Ramos (cell line): ENCODE results near the gene TSACC.
"Not testable (repeated sequence)": the region's sequence is repeated elsewhere in the genome, so short reads cannot be mapped to it uniquely, and the experiment has no call there.

Experiments
- in situ Hi-C: fragments of 300-500 bp; cut with MboI; formaldehyde crosslinking; loops from one replicate; pipeline ENCODE4 v1.14.3; 2022; ENCODE audit warnings: low sequenced_read_pairs; ENCODE audit not compliant: unreplicated experiment

TSACC gene

DNA sequence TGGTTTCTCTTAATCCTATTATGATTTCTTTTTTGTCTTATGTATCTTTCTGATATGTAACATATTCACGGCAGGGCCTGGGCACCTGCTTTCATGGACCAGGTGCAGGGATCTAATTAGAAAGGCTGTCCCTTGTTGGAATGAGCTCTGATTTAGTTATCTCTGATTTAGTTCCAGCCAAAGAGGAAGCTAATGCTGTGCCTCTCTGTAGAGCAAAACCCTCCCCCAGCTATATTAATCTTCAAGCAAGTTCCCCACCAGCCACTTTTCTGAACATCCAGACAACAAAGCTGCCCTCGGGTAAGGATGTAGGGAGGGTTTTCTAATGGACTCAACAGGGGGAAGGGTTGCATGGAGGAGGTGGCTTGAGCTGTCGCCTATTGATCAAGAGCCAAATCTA is 6.1 kb downstream of the TSACC start:
- in situ Hi-C loops = no loop called here

DNA sequence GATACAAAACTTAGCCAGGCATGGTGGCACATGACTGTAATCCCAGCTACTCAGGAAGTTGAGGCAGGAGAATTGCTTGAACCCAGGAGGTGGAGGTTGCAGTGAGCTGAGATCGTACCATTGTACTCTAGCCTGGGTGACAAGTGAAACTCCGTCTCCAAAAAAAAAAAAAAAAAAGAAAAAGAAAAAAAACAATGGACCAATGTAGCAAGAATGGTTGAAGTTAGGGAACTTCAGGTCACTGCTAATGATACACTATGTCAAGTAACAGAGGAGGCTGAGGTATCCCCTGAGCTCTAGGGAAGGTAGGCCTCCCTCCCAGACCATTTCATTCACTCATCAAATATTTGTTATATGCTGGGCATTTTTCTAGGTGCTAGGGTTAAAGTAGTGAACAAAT is 7.7 kb downstream of the TSACC start:
- in situ Hi-C loops = not testable (repeated sequence)

DNA sequence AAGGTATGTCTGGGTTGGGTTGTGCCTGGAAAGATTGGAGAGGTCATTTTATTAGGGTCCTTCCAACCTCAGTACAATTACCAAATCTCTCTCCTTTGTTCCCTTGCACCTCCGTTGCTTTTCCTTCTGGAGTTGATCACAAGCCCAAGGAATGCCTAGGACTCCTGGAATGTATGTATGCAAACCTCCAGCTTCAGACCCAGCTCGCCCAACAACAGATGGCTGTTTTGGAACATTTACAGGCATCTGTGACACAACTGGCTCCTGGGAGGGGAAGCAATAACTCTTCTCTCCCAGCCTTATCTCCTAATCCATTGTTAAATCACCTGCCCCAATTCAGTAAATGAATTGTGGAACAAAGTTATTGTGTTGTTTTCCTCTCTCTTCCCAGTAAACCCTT is 8.3 kb downstream of the TSACC start:
- in situ Hi-C loops = no loop called here

DNA sequence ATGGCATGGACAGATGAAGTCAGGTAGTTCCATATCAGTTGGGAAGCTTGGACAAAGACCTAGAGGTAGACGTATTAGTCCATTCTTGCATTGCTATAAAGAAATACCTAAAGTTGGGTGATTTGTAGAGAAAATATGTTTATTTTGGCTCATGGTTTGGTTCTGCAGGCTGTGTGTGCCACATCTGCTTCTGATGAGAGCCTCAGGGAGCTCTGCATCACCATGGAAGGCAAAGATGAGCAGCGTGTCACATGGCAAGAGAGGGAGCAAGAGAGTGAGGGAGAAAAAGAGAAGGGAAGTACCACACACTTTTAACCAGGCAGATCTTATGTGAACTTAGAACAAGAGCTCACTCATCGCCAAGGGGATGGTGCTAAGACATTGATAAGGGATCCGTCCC is 9.0 kb downstream of the TSACC start:
- in situ Hi-C loops = no loop called here

DNA sequence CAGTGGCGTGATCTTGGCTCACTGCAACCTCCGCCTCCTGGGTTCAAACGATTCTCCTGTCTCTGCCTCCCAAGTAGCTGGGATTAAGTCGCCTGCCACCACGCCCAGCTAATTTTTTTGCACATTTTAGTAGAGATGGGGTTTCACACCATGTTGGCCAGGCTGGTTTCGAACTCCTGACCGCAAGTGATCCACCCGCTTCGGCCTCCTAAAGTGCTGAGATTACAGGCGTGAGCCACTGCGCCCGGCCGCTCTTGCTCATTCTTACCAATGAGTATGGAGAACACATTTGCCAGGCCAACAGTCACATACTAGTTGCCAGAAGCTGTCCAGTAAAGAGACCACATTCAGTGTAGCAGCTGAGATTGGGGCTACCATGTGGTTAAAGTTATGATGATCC is 14.2 kb downstream of the TSACC start:
- in situ Hi-C loops = not testable (repeated sequence)

DNA sequence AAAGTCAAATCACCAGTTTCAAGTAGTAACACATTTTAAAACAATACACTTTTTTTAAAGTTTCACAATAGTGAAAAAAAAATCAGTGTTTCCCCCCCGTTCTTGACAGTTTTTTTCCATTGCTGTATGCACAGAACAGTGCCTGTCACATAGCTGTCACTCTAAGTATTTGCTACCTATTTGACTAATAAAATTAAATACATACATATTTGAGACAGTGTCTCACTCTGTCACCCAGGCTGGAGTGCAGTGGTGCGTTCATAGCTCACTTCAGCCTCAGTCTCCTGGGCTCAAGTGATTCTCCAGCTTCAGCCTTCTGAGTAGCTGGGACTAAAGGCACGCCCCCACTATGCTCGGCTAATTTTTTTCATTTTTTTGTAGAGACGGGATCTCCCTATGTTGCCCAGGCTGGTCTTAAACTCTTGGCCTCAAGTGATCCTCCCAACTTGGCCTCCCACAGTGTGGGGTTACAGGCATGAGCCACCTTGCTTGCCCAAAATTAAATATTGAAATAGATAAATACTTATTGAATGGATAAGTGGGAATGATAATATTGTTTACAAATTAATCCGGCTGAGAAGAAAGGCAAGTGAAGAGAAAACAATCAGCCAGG is 18.0 kb downstream of the TSACC start:
- in situ Hi-C loops = no loop called here

DNA sequence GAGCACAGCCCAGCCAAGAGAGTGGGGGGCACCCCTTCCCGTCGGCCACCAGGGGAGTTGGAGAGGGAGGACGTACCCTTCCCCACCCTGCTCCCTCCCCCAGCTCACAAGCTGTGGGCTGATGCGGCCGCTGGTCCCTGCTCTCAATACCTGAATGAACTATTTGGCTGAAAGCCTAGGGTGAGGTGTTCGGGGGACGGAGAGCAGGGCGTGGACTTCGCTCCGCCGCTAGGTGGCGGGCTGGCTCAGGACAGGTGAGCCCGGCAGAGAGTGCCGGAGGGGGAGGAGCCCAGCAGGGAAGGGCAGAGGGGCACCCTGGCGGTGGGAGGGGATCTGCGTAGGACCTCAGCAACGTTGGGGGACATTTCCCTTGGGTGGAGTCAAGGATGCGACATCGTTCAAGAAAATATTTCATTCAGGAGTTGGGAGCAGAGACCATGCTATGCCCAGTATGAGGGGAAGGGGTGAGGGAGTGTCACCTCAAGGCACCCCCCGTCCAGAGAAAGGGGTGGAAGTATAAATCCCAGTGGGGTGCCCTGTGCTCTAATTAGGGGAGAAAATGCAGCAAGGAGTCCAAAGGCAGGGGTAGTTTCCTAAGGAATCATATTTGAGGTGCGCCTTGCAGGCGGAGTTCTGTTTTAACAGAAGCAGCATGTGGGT is 18.7 kb downstream of the TSACC start:
- in situ Hi-C loops = no loop called here

DNA sequence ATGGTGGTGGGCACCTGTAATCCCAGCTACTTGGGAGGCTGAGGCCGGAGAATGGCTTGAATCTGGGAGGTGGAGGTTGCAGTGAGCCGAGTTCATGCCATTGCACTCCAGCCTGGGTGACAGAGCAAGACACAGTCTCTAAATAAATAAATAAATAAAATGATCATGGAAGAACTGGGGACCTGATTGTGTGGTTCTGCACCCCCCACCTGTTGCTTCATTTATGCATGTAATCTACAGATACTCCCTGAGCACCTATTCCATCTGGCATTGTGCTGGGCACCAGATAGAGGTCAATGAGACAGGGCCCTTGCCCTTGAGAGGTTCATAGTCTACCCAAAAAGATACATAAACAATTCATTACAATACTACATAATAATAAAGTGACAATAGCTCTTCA is 19.7 kb downstream of the TSACC start:
- in situ Hi-C loops = no loop called here

DNA sequence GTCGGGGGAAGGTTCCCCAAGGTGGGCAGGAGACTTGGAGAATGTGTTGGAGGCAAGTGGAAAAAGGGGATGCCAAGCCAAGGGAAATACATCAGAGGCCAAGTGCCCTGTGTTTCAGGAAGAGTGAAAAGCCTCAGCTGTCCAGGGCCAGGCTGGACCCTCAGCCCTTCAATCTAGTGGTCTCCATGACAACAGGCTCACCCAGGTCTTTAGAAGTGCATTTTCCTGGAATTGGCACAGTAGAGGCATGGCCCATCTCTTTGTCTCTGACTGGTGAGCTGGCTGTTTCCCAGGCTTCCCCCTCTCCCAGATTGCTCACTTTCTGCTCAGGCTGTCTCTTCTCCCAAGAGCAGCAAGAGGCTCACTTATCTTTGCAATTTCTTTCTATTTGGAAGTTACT is 20.3 kb downstream of the TSACC start:
- in situ Hi-C loops = no loop called here

DNA sequence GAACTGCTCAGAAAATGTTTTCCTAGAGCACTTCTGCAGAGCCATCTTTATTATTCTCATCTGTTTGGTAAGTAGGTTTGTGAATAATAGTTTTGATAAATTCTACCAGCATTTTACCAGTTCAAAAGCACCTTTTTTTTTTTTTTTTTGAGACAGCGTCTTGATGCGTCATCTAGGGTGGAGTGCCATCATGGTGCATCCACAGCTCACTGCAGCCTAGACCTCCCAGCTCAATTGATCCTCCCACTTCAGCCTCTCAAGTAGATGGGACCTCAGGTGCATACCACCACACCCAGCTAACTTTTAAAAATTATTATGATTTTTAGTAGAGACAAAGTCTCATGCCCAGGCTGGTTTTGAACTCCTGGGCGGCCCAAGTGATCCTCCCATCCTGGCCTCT is 20.9 kb downstream of the TSACC start:
- in situ Hi-C loops = no loop called here

DNA sequence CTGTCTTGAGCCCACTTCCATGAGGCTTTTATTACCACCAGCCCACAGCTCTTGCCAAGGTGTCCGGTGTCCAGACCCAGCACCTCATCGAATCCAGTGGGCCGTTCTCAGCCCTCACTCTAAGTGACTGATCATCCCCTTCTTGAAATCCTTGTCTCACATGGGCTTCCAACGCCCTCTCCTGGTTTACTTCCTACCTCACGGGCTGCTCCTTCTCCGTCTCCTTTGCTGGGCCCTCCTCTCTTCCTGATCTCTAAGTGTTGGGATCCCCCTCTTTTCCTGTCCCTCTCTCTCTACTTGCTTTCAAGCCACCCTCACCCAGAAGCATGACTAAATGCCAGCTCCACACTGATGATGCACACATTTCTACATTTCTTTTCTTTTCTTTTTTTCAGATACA is 21.6 kb downstream of the TSACC start:
- in situ Hi-C loops = no loop called here

DNA sequence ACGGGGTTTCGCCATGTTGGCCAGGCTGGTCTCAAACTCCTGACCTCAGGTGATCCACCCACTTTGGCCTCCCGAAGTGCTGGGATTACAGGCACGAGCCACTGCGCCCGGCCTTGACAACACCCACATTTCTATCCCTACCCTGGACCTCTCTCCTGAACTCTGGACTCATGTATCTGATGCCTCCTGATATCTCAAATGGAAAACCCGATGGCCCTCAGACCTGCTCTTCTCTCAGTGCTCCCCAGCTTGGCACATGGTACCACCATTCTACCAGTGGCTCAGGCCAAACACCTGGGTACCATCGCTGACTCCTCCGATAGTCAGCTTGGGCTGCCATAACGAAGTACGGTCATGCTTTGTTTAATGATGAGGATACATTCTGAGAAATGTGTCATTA is 22.2 kb downstream of the TSACC start:
- in situ Hi-C loops = no loop called here

DNA sequence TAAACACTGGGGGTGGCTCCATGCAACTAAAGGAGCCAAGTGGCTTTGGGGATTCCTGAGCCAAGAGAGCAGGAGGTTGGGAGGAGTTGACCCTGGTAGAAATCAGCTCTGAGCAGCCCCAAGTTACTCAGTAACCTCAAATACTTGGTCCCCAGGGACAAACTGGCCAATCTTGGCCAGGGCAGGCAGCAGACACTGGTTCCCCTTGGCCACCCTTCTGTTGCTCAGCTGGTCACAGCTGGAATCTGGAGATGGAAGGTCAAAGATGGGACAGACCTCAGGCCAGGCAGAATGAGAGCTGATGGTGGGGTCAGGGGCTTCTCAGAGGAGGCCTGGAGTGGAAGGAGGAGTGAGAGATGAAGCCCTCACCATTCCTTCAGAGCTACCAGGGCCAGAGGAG is 27.4 kb downstream of the TSACC start:
- in situ Hi-C loops = no loop called here

DNA sequence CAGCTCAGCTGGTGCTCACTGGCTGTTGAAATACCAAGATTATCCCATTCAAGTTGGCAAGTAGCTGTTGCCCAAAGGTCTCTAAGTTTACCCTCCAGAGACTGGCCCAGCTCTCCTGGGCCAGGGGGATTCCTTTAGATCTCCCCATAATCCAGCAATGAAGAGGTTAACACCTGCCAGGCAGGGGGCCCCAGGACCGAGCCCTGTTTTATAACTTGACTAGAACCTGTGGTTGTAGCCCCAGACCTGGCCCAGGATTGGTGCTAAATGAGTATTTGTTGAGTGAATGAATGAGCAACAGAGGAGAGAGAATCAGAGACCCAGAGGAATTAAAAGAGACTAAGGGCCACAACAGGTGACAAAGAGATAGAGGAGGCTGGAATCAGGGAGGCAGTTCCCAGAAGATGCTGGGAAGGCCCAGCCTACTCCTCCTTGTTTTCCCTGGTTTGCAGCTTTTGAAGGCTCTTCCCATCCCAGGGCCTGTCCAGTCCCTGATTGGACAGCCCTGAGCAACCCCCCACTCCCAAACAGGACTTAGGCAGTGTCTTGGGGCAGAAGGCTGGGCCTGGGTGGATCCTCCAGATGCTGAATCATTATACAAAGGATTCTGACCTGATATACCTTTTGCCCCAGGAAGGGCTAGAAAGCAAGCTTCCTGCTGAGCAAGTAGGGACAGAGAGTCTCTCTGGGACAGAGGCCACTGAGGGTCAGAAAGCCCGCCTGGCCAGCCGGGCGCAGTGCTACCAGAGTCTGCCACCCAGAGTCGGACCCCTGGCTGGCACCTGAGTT is 28.2 kb downstream of the TSACC start:
- in situ Hi-C loops = no loop called here

DNA sequence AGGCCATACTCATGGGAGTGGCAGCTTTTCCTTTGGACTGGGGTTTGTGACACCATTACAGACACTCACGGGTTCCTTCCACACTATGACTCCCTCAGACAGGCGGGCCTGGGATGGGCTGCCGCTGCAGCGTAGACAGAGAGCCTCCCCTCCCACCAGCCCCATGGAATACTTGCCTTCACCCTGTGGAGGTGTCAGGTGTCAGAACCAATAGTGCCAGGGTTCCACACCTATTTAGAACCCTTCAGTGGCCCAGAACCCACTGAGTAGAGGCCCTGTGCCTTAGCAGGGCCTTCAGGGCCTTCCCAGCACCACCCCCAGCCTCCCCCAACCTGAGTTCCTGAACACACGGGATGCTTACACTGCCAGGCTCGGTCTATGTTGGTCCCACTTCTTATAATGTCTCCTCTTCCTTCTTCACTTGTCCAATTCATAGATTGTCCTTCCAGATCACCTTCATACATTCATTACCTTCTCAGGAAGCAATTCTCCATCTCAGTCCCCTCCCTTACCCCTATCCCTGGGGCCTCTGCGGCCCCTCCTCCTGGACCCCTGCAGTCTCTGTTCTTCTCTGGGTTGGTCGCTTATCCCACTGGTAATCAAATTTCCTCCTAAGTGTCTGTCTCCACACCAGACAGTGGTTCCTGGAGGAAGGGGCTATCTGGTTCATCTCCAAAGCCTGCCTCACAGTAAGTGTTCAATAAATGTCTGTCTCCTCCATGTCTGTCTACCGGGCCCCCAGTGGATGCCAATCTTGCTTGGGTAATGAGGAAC is 29.2 kb downstream of the TSACC start:
- in situ Hi-C loops = no loop called here

DNA sequence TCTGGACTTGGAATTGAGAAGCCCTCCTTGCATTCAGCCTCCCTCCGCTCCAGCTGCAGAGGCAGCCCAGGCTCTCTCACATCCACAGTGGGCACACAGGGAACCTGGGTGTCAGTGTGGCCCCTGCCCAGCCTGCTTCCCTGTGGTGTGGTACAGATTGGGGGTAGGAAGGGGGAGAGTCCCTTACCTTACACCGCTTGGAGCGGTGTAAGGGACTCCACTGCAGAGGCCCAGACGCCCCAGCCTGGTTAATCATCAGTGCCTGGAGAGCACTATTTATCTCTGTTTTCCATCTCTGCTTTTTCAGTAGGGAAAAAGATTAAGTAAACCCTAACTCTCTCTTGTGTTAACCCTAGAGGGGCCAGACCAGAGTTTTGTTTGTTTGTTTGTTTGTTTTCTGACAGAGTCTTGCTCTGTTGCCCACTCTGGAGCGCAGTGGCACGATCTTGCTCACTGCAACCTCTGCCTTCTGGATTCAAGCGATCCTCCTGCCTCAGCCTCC is 29.9 kb downstream of the TSACC start:
- in situ Hi-C loops = no loop called here

DNA sequence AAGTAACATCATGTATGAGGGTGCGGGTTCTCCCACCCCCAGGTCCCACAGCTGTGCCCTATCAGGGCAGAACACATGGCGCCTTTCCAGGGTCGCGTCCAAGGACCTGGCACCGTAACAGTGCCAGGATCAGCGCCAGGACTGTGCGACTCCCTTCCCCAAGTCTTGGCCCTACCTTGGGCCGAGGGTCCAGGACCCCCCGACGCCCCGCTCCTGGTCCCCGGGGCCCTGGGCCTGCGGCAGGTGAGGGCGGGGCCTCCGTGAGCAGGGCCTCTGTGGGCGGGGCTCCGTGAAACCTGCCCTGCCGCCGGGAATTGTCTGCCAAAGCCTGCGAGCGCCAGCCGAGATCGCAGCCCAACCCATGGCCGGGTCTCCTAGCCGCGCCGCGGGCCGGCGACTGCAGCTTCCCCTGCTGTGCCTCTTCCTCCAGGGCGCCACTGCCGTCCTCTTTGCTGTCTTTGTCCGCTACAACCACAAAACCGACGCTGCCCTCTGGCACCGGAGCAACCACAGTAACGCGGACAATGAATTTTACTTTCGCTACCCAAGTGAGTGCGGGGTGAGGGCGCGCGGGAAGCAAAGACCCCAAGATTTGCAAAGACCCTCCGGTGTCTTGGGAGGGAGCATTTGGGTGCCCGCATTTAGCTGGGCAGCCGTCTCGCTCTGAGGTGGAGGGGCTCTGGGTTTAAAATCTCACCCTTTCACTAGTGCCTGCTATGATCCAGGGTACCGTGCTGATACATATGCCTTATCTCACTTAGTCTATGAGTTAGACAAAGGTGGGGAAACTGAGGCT is 30.8 kb downstream of the TSACC start, which contains the start of gene RHBG:
RHBG (plus strand) TSS at position 323 of the 796 bp plus-strand sequence; CDS start at position 362, 39 bp downstream.
- in situ Hi-C loops = no loop called here

DNA sequence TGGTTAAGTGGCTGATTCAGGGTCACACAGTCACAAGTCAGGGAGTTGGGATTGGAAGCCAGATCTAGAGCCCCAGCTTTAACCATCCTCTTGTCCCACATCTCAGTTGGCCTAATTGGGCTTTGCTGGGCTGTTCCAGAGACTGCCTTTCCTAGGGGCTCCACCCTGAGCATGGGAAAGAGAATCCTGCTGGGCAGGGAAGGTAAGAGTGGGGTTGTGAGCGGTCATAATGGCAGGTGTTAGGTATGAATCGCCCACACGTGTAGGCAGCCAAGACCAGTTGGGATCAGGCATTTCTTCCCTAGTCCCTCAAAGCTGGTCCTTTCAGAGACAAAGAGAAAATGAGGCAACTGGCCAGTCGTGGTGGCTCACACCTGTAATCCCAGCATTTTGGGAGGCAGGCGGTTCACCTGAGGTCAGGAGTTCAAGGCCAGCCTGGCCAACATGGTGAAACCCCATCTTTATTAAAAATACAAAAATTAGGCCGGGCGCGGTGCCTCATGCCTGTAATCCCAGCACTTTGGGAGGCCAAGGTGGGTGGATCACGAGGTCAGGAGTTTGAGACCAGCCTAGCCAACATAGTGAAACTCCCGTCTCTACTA is 31.5 kb downstream of the TSACC start:
- in situ Hi-C loops = not testable (repeated sequence)

DNA sequence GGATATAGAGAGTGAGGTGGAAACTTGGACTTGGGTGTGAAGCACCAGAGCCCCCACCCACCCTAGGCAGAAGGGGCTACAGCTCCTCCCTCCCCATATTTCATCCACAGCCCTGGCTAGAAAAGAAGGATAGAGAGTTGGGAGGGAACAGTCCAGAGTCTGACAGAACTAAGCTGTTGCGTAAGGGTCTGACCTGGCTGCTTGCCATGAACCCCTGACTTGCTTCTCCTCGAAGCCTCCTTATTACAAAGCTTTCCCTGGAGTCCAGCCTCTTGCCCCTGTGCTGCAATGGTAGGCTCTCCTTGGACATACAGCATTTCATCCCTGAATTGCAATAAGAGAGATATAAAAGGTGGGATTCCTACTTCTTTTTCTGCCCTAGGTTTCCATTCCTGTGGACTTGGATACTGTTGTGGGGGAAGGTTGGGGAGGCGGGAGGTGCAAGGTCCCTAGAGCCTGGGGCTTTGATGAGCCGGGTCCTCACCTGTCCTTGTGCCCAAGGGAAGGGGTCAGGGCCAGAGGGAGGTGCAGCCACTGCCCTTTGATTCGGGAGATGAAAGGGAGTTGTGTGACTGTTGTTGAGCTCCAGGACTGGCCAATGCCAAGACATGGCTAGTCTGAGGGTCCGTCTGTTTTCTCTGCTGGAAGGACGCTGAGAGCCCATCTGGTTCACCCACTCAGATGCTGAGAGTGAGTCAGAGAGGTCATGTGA is 33.4 kb downstream of the TSACC start:
- in situ Hi-C loops = no loop called here
